H9 (cell line): ENCODE data around the gene PLPPR4. TPM values are rescaled to one million over a fixed set of nuclear protein-coding genes. Genes with fewer than 3 reads are reported as not detected.

Experiments used
- DNase-seq: peaks from one replicate; pipeline ENCODE4 v3.0.0-alpha.2; 2017
- H2AFZ ChIP-seq: one replicate; pipeline ENCODE4 v1.6.1; 2013; ENCODE audit warnings: mild to moderate bottlenecking, low read length, control low read depth, moderate library complexity
- H2AK5ac ChIP-seq: 2 replicates; pipeline ENCODE4 v1.6.1; 2013; ENCODE audit warnings: low read length, control low read depth, mixed read lengths; ENCODE audit not compliant: insufficient read length
- H2BK120ac ChIP-seq: one replicate; pipeline ENCODE4 v1.6.1; 2013; ENCODE audit warnings: low read depth, mild to moderate bottlenecking, low read length, control low read depth, inconsistent platforms; ENCODE audit not compliant: poor library complexity, severe bottlenecking
- H2BK12ac ChIP-seq: 2 replicates; pipeline ENCODE4 v1.6.1; 2013; ENCODE audit warnings: low read length, control low read depth, mixed read lengths, low read depth; ENCODE audit not compliant: insufficient read length
- H2BK15ac ChIP-seq: 2 replicates; pipeline ENCODE4 v1.6.1; 2013; ENCODE audit warnings: low read depth, low read length, control low read depth
- H2BK20ac ChIP-seq: one replicate; pipeline ENCODE4 v1.6.1; 2013; ENCODE audit warnings: low read depth, mild to moderate bottlenecking, low read length, control low read depth, inconsistent platforms; ENCODE audit not compliant: poor library complexity, severe bottlenecking
- H2BK5ac ChIP-seq: 2 replicates; pipeline ENCODE4 v1.6.1; 2013; ENCODE audit warnings: low read length, control low read depth, mixed read lengths; ENCODE audit not compliant: insufficient read length
- H3K14ac ChIP-seq: 2 replicates; pipeline ENCODE4 v1.6.1; 2013; ENCODE audit warnings: low read length, control low read depth; ENCODE audit not compliant: insufficient read depth
- H3K18ac ChIP-seq: 2 replicates; pipeline ENCODE4 v1.6.1; 2013; ENCODE audit warnings: low read depth, mild to moderate bottlenecking, mixed read lengths, low read length, control low read depth; ENCODE audit not compliant: insufficient read length
- H3K23ac ChIP-seq: 2 replicates; pipeline ENCODE4 v1.6.1; 2013; ENCODE audit warnings: low read length, control low read depth, mixed read lengths, low read depth; ENCODE audit not compliant: insufficient read length
- H3K23me2 ChIP-seq: 2 replicates; pipeline ENCODE4 v1.6.1; 2013; ENCODE audit warnings: low read depth, mild to moderate bottlenecking, mixed read lengths, low read length, control low read depth; ENCODE audit not compliant: insufficient read length, poor library complexity, severe bottlenecking
- H3K27ac ChIP-seq: 2 replicates; pipeline ENCODE4 v1.5.1; 2013; ENCODE audit warnings: low read length, control low read depth, mixed read lengths, low read depth; ENCODE audit not compliant: insufficient read length
- H3K27me3 ChIP-seq: 2 replicates; pipeline ENCODE4 v1.6.1; 2013; ENCODE audit warnings: low read length, control low read depth, inconsistent platforms; ENCODE audit not compliant: insufficient read depth
- H3K4ac ChIP-seq: 2 replicates; pipeline ENCODE4 v1.6.1; 2013; ENCODE audit warnings: low read depth, mild to moderate bottlenecking, control low read depth, inconsistent platforms, low read length, moderate library complexity
- H3K4me1 ChIP-seq: 2 replicates; pipeline ENCODE4 v1.6.1; 2013; ENCODE audit warnings: low read length, control low read depth, inconsistent platforms; ENCODE audit not compliant: insufficient read depth
- H3K4me2 ChIP-seq: 2 replicates; pipeline ENCODE4 v1.6.1; 2013; ENCODE audit warnings: low read length, control low read depth, mixed read lengths; ENCODE audit not compliant: insufficient read length, insufficient read depth
- H3K56ac ChIP-seq: 2 replicates; pipeline ENCODE4 v1.6.1; 2013; ENCODE audit warnings: low read depth, mild to moderate bottlenecking, mixed read lengths, low read length, control low read depth; ENCODE audit not compliant: insufficient read length
- H3K79me1 ChIP-seq: 2 replicates; pipeline ENCODE4 v1.6.1; 2013; ENCODE audit warnings: low read depth, mild to moderate bottlenecking, moderate library complexity, low read length, control low read depth, inconsistent platforms; ENCODE audit not compliant: insufficient read depth, poor library complexity, severe bottlenecking
- H3K79me2 ChIP-seq: 2 replicates; pipeline ENCODE4 v1.6.1; 2013; ENCODE audit warnings: low read length, control low read depth, inconsistent platforms; ENCODE audit not compliant: insufficient read depth
- H3K9ac ChIP-seq: 2 replicates; pipeline ENCODE4 v1.6.1; 2013; ENCODE audit warnings: low read length, control low read depth, mixed read lengths; ENCODE audit not compliant: insufficient read length; ENCODE audit errors: extremely low read depth
- H3K9me3 ChIP-seq: one replicate; pipeline ENCODE4 v1.6.1; 2013; ENCODE audit warnings: low read depth, low read length, inconsistent platforms; ENCODE audit not compliant: control insufficient read depth
- H3T11ph ChIP-seq: one replicate; pipeline ENCODE4 v1.6.1; 2013; ENCODE audit warnings: mild to moderate bottlenecking, low read length, control low read depth, inconsistent platforms
- H4K20me1 ChIP-seq: one replicate; pipeline ENCODE4 v1.6.1; 2013; ENCODE audit not compliant: control insufficient read depth, insufficient read length, insufficient read depth
- H4K5ac ChIP-seq: 2 replicates; pipeline ENCODE4 v1.6.1; 2013; ENCODE audit warnings: low read depth, mild to moderate bottlenecking, mixed read lengths, low read length, control low read depth; ENCODE audit not compliant: insufficient read length
- H4K8ac ChIP-seq: replicated peaks from 2 replicates; pipeline ENCODE4 v1.6.1; 2013; ENCODE audit warnings: low read length, control low read depth, mixed read lengths, low read depth; ENCODE audit not compliant: insufficient read length
- H4K91ac ChIP-seq: 2 replicates; pipeline ENCODE4 v1.6.1; 2013; ENCODE audit warnings: low read depth, mild to moderate bottlenecking, moderate library complexity, mixed read lengths, low read length, control low read depth; ENCODE audit not compliant: insufficient read length
- H3K27ac Mint-ChIP-seq, 3 experiments: 2 replicates in 2 of 3; 3 replicates in 1 of 3; pipeline ENCODE4 v1.8.0; 2020 to 2021; ENCODE audit warnings: mixed read lengths in 3 of 3, mild to moderate bottlenecking in 1 of 3, moderate library complexity in 1 of 3
- H3K27me3 Mint-ChIP-seq: 2 replicates; pipeline ENCODE4 v1.8.0; 2021; ENCODE audit warnings: low read depth, mild to moderate bottlenecking, moderate library complexity, mixed read lengths
- H3K36me3 Mint-ChIP-seq, 3 experiments: 2 replicates in 2 of 3; 3 replicates in 1 of 3; pipeline ENCODE4 v1.8.0; 2020 to 2021; ENCODE audit warnings: low read depth in 3 of 3, mixed read lengths in 3 of 3; ENCODE audit not compliant: insufficient read depth in 1 of 3
- H3K4me1 Mint-ChIP-seq, 2 experiments: 2 replicates each; pipeline ENCODE4 v1.8.0; 2020; ENCODE audit warnings: mixed read lengths in 2 of 2
- H3K4me3 Mint-ChIP-seq, 2 experiments: 2 replicates in 1 of 2; 3 replicates in 1 of 2; pipeline ENCODE4 v1.8.0; 2020 to 2021; ENCODE audit warnings: mild to moderate bottlenecking in 2 of 2, mixed read lengths in 2 of 2, moderate library complexity in 1 of 2
- H3K9me3 Mint-ChIP-seq, 2 experiments: 2 replicates in 1 of 2; 3 replicates in 1 of 2; pipeline ENCODE4 v1.8.0; 2020; ENCODE audit warnings: mild to moderate bottlenecking in 2 of 2, mixed read lengths in 2 of 2, moderate library complexity in 1 of 2
- total RNA-seq: library from RNA; stranded (reverse); gene quantifications from 2 replicates; pipeline ENCODE4 v1.2.1, GENCODE V29; 2021
- TF ChIP-seq, protein P1 (sequence below): fragments of 200-600 bp; sonication (generic); conservative IDR thresholded peaks from 3 replicates; pipeline ENCODE4 v1.8.0; 2021; ENCODE audit warnings: antibody characterized with exemption, mild to moderate bottlenecking

PLPPR4 gene
- total RNA-seq, 1 experiment from 2014 or later, result 0.31 TPM

DNA sequence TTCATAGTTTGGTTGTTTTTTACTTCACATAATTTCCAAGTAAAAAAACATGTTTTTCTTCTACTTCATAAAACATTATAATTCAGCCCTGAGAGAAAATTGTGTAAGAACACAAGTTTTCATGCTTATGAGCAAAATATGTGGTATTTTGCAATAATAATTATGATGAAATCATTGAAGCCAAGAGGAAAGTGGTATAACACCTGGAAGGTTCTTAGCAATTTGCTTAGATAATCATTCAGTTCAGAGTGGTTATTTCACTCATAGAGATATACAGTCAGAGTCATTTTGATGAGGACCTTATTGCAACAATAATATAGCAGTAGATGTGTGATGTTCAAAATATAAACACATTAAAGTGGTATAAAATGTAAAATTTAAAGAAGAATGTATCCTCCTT, 94.5 kb downstream of the PLPPR4 start:
- H3K36me3 Mint-ChIP-seq, result no peaks in the 10 kb centered on the region
- H2BK120ac ChIP-seq, result no peak overlapping the region
- H4K91ac ChIP-seq, result no peak overlapping the region
- H2AK5ac ChIP-seq, result no peak overlapping the region
- H3K9ac ChIP-seq, result no peak overlapping the region
- no peaks in the 10 kb centered on the region for H3K4me1 ChIP-seq
- no peak overlapping the region for H3K56ac ChIP-seq
- no peak overlapping the region for H3K14ac ChIP-seq
- H4K5ac ChIP-seq, result no peak overlapping the region
- H4K20me1 ChIP-seq, result no peaks in the 10 kb centered on the region
- no peaks in the 10 kb centered on the region for H3K4me1 Mint-ChIP-seq
- no peaks in the 10 kb centered on the region; a peak in 1 of 5 replicates for H3K9me3 Mint-ChIP-seq
- no peaks in the 10 kb centered on the region for H3K23me2 ChIP-seq
- H2BK15ac ChIP-seq, result no peak overlapping the region
- H3K4me2 ChIP-seq, result no peak overlapping the region
- TF ChIP-seq, protein P1, sequence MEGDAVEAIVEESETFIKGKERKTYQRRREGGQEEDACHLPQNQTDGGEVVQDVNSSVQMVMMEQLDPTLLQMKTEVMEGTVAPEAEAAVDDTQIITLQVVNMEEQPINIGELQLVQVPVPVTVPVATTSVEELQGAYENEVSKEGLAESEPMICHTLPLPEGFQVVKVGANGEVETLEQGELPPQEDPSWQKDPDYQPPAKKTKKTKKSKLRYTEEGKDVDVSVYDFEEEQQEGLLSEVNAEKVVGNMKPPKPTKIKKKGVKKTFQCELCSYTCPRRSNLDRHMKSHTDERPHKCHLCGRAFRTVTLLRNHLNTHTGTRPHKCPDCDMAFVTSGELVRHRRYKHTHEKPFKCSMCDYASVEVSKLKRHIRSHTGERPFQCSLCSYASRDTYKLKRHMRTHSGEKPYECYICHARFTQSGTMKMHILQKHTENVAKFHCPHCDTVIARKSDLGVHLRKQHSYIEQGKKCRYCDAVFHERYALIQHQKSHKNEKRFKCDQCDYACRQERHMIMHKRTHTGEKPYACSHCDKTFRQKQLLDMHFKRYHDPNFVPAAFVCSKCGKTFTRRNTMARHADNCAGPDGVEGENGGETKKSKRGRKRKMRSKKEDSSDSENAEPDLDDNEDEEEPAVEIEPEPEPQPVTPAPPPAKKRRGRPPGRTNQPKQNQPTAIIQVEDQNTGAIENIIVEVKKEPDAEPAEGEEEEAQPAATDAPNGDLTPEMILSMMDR, result no peak
- no peak overlapping the region for H3K27ac Mint-ChIP-seq
- H2BK12ac ChIP-seq, result no peak overlapping the region
- no peak overlapping the region for H2BK5ac ChIP-seq
- no peaks in the 10 kb centered on the region for H3K27me3 Mint-ChIP-seq
- H2BK20ac ChIP-seq, result no peak overlapping the region
- no peak overlapping the region for H3K4ac ChIP-seq
- H2AFZ ChIP-seq, result no peak overlapping the region
- no peaks in the 10 kb centered on the region for H3K79me1 ChIP-seq
- no peak overlapping the region for H3K4me3 Mint-ChIP-seq
- no peaks in the 10 kb centered on the region for H3K79me2 ChIP-seq
- H3T11ph ChIP-seq, result no peak overlapping the region
- H4K8ac ChIP-seq, result no peak overlapping the region
- H3K27ac ChIP-seq, result no peak overlapping the region
- H3K18ac ChIP-seq, result no peak overlapping the region
- no peak for DNase-seq
- no peaks in the 10 kb centered on the region for H3K27me3 ChIP-seq
- no peaks in the 10 kb centered on the region for H3K9me3 ChIP-seq
- no peak overlapping the region for H3K23ac ChIP-seq
